Hepatic stellate cell (primary cell): Measurements from ENCODE around the gene IDH3B.

ENCODE experiments used
- DNase-seq: peaks from one replicate; pipeline ENCODE4 v3.0.0; 2011; ENCODE audit warnings: low spot score

The IDH3B gene

DNA sequence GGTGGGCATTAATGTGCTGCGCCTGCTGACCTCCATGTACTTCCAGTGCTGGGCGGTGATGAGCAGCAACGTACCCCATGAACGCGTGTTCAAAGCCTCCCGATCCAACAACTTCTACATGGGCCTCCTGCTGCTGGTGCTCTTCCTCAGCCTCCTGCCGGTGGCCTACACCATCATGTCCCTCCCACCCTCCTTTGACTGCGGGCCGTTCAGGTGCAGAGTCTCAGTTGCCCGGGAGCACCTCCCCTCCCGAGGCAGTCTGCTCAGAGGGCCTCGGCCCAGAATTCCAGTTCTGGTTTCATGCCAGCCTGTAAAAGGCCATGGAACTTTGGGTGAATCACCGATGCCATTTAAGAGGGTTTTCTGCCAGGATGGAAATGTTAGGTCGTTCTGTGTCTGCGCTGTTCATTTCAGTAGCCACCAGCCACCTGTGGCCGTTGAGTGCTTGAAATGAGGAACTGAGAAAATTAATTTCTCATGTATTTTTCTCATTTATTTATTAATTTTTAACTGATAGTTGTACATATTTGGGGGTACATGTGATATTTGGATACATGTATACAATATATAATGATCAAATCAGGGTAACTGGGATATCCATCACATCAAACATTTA lies 46.8 kb downstream of the IDH3B start:
- no peak for DNase-seq

DNA sequence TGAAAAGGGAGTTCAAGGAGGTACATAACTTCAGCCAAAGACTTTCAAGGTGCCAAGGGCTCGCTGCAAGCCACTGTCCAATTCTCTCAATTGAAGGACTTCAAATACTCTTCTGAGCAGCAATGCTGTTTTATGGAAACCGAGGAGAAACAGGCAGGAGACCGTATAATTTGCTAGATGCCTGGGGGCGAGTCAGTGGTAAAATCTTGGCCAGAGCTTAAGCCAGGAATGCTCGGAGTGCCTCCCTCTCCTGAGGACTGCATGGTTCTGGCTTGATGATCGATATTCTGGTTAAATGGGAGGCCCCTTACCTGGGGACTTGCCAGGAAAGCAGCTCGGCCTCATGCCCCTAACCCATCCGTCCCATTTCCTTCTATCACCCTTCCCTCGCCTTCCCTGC lies 47.4 kb downstream of the IDH3B start:
- no peak for DNase-seq

DNA sequence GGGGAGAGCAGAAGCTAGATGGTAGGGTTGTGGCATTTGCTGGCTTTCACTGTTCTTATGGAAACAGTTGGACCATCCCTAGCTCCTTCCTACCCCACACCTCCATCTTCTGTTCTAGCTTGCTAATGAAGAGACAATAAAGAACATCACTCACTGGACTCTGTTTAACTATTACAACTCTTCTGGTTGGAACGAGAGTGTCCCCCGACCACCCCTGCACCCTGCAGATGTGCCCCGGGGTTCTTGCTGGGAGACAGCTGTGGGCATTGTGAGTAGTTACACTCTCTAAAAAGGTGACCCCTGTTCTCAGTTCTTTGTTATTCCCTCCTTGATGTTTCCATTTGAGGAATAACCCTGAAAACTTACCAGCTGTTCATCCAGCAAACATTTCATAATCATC lies 51.9 kb downstream of the IDH3B start:
- DNase-seq: no peak

DNA sequence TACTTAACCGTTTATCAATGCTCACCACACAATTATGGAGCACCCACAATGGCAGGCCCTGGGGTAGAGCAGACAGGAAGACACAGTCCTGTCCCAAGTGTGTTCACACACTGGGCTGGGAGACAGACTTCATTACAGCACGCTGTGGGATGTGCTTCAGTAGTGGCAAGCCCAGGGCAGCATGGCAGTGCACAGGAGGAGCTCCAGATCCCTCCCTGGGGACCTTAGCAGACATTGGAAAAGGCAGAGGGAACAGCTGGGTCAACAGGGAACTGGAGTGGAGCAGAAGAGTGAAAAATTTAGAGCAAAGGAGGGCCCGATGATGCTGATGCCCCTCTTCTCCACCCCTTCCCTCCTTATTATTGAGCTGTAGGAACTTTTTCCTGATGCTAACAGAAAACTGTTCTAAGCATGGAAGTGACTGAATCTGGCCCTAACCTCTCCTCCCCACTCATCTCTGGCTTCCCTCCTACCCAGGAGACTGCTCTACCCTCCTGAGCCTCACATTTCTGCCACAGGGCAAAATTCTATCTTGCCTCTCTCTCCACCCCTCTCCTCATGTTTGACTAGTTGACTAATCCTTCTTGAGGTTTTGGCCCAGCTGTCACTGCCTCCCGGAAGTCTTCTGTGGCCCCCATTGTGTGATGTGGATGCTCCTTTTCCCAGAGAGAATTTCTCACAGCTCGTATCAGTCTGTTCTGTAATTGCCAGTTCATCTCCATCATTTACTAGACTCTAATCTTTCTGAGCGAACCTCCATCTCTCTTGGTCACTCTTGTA lies 52.9 kb downstream of the IDH3B start:
- no peak for DNase-seq

DNA sequence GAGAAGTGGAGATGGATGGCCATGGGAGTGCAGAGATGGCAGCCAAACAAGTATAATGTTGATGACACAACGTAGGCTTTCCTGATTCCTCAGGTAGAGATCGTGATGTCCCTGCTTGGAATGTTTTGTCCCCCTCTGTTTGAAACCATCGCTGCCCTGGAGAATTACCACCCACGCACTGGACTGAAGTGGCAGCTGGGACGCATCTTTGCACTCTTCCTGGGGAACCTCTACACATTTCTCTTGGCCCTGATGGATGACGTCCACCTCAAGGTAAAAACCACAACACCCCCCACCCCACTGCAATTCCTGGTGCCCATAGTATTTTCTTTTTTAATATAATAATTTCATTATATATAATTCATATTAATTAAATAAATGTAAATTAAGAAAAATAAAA lies 53.7 kb downstream of the IDH3B start:
- DNase-seq: no peak
